Fibroblast of villous mesenchyme (primary cell): ENCODE data around the gene NRG3. TPM values are rescaled to one million over a fixed set of nuclear protein-coding genes. Genes with fewer than 3 reads are reported as not detected.

ENCODE experiments used
- DNase-seq: peaks from one replicate; pipeline ENCODE4 v3.0.0-alpha.2; 2010; ENCODE audit warnings: low read depth
- H3K4me3 ChIP-seq: 2 replicates; pipeline ENCODE4 v1.5.1; 2011; ENCODE audit warnings: low read depth, mild to moderate bottlenecking, low read length
- CTCF ChIP-seq: IDR thresholded peaks from 2 replicates; pipeline ENCODE4 v1.5.1; 2012; ENCODE audit warnings: low read depth, mild to moderate bottlenecking, low read length; ENCODE audit not compliant: insufficient read depth
- total RNA-seq: library from RNA; depleted of rRNA; stranded (reverse); fragments of >200 nt; gene quantifications from 2 replicates; pipeline ENCODE4 v1.2.3, GENCODE V29; 2012

The NRG3 gene
- total RNA-seq, 1 donor = not detected

DNA sequence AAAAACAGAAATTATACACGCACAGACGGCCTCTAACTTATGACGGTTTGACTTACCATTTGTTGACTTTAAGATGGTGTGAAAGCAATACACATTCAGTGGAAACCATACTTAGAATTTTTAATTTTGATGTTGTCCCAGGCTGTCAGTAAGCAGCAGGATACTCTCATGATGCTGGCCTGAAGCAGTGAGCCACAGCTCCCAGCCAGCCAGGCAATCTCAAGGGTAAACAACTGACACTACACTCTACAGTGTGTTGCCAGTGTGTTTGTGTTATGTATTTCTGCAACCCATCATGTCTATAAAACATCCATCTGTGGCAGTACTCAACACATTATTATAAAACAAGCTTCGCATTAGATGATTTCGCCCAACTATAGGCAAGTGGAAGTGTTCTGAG is 747.5 kb downstream of the NRG3 start:
- TF ChIP-seq CTCF = no peak
- no peak for DNase-seq
- no peak overlapping the region for H3K4me3 ChIP-seq

DNA sequence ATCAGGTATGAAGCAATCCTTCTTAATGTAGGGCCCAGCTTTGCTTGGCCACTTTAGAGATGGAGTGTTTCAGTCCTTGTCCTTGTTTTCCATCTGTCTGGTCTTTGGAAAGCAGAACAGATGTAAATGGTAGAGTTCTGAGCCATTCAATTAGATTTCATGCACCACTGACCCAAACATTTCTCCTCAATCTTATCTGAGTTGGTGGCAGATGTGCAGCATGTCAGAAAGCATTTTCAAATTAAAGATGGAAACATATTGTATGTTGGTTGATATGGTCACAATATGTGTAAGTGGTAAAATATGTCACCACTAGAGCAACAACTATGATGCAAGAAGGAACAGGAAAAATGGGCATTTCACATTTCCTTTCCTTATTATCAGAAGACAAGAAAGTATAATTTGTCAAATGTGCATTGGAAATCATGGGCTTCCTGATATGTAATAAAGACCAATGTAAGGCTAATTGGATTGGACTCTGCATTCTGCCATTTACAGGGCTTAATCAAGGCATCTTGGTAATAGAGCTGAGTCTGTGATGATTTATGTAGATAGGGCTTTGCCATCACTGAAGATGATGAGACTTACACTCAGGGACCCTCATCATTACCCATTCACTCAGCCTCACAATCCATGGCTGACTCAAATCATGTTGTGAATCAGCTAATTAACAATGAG is 750.7 kb downstream of the NRG3 start:
- H3K4me3 ChIP-seq = no peak overlapping the region
- no peak for DNase-seq
- TF ChIP-seq CTCF = no peak

GRCh38 chr10:82628373-82628772 is 753.4 kb downstream of the NRG3 start:
- DNase-seq = no peak
- no peak for TF ChIP-seq CTCF
- no peak overlapping the region for H3K4me3 ChIP-seq

DNA sequence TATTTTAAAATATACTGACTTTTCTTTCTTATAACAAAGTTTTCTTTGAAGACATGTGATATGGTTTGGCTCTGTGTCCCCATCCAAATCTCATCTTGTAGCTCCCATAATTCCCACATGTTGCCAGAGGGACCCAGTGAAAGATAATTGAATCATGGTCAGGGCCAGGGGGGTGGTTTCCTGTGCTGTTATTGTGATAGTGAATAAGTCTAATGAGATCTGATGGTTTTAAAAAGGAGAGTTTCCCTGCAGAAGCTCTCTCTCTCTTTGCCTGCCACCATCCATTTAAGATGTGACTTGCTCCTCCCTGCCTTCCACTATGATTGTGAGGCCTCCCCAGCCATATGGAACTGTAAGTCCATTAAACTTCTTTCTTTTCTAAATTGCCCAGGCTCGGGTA is 768.1 kb downstream of the NRG3 start:
- TF ChIP-seq CTCF = no peak
- DNase-seq = no peak
- no peak overlapping the region for H3K4me3 ChIP-seq

DNA sequence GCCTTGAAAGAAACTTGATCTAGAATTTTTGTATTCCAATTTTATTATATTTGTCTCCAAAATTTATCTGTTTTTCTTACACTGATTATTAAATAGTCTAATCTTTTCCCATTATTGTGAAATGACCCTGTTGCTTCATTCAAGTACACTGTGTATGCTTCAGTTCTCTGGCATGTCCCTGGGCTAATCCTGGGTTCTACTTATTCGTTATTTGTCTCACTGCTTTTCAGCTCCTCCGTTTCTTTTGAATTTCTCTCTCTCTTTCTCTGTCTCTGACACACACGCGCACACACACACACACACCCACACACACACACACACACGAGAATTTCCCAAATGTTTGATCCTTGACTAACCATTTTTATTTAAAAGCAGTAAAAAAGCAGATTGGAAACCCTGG is 768.6 kb downstream of the NRG3 start:
- peak; percentile 7 for DNase-seq
- H3K4me3 ChIP-seq = no peak overlapping the region
- no peak for TF ChIP-seq CTCF

DNA sequence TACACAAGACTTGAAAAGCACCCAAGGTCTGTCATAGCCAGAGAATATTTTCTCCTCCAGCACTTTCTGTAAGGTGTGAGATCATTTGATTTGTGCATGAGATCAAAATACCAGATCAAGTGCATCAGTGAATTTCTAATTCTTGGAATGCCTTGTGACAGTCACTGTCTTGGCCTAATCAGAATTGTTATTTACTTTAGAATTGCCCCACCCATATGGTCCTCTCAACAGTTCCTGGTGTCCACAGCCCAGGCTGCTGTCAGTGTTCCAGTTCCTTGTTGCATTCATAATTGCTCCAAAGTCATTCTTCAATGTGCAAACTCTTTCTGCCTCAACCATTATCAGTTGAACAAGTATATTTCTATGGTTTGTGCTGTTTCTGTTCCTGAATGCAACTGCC is 770.2 kb downstream of the NRG3 start:
- H3K4me3 ChIP-seq = no peak overlapping the region
- no peak for DNase-seq
- no peak for TF ChIP-seq CTCF

DNA sequence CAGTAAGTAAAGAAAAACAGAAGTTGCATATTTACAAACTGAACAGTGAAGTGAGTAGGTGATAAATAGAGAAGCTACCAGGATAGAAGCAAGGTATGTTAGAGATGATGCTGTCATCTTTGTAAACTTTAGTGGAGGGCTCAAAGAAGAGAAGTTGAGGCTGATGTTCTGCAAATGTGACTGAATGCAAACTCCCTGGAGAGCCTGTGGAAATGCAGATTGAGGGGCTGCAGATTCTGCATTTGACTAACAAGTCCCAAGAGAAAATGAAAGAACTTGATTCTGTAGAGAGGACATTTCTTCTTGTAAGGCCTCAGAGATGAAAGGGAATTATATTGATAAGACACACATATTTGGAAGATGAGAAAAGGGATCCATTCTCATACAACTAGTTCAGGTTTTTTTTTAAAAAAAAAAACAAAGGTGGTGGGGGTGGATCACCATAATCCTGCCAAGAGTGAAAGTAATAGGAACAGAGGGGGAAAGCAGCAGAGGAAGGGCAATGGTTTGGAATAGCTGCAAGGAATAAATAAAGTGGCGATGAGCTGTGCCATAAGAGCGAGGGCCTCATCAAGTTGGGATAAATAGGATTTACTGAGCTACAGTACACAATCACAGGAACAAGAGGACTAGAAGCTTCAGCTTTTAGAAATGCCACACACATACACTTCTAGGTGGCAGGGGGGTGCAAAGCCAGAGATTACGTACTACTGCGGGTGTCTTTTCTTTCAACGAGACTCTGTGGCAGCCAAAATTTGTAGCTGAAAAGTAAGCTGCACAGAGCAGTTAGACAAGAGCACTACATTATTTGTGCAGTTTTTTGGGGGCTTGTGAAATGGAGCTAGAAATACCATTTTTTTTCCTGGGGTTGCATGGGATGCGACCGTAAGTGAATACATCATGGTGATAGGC is 778.5 kb downstream of the NRG3 start:
- DNase-seq = no peak
- no peak for TF ChIP-seq CTCF
- H3K4me3 ChIP-seq = no peak overlapping the region
